Loucy (cell line): ENCODE measurements around the gene HIBCH.
"Not testable (repeated sequence)": the region's sequence is repeated elsewhere in the genome, so short reads cannot be mapped to it uniquely, and the experiment has no call there.

Source experiments
- H2AFZ ChIP-seq: fragments of 200-600 bp; sonication (generic); 2 replicates; pipeline ENCODE4 v1.6.0; 2016; ENCODE audit warnings: antibody characterized with exemption, mild to moderate bottlenecking, low read length, moderate library complexity
- H3F3A ChIP-seq: fragments of 200-600 bp; 2 replicates; pipeline ENCODE4 v1.6.0; 2016; ENCODE audit warnings: antibody characterized with exemption, low read depth, mild to moderate bottlenecking
- H3K27me3 ChIP-seq: fragments of 200-600 bp; sonication (generic); 2 replicates; pipeline ENCODE4 v1.6.1; 2014; ENCODE audit warnings: low read length, mild to moderate bottlenecking; ENCODE audit not compliant: insufficient read depth, poor library complexity, severe bottlenecking
- H3K36me3 ChIP-seq: fragments of 200-600 bp; sonication (generic); 2 replicates; pipeline ENCODE4 v1.6.1; 2016; ENCODE audit warnings: low read length; ENCODE audit not compliant: insufficient read depth
- H3K4me1 ChIP-seq: fragments of 200-600 bp; sonication (generic); 2 replicates; pipeline ENCODE4 v1.5.1; 2014; ENCODE audit warnings: low read length, mild to moderate bottlenecking; ENCODE audit not compliant: insufficient read depth, poor library complexity, severe bottlenecking
- H3K4me2 ChIP-seq: fragments of 200-600 bp; sonication (generic); 2 replicates; pipeline ENCODE4 v1.6.0; 2014; ENCODE audit warnings: antibody characterized with exemption, low read length, low read depth, mild to moderate bottlenecking; ENCODE audit not compliant: poor library complexity, severe bottlenecking
- H3K4me3 ChIP-seq: fragments of 200-600 bp; sonication (generic); 2 replicates; pipeline ENCODE4 v1.5.1; 2014; ENCODE audit warnings: low read length, mild to moderate bottlenecking, mixed read lengths; ENCODE audit not compliant: poor library complexity, severe bottlenecking
- H3K79me2 ChIP-seq: fragments of 200-600 bp; sonication (generic); 2 replicates; pipeline ENCODE4 v1.6.1; 2014; ENCODE audit warnings: low read length; ENCODE audit not compliant: insufficient read depth
- H3K9ac ChIP-seq: fragments of 200-600 bp; sonication (generic); 2 replicates; pipeline ENCODE4 v1.6.0; 2014; ENCODE audit warnings: mild to moderate bottlenecking, low read depth, low read length, moderate library complexity; ENCODE audit not compliant: poor library complexity, severe bottlenecking
- H3K9me2 ChIP-seq: fragments of 200-600 bp; sonication (generic); replicated peaks from 2 replicates; pipeline ENCODE4 v1.6.1; 2016; ENCODE audit warnings: low read depth, low read length, mixed read lengths
- H3K9me3 ChIP-seq: fragments of 200-600 bp; sonication (generic); 2 replicates; pipeline ENCODE4 v1.6.1; 2014; ENCODE audit warnings: mild to moderate bottlenecking, antibody characterized with exemption, low read length, low read depth; ENCODE audit not compliant: insufficient read depth
- H4K20me1 ChIP-seq: fragments of 200-600 bp; sonication (generic); 2 replicates; pipeline ENCODE4 v1.6.0; 2014; ENCODE audit warnings: antibody characterized with exemption, low read length, mild to moderate bottlenecking; ENCODE audit not compliant: insufficient read depth, poor library complexity, severe bottlenecking
- EZH2phosphoT487 ChIP-seq: fragments of 200-600 bp; IDR thresholded peaks from 2 replicates; pipeline ENCODE4 v1.6.1; 2018; ENCODE audit warnings: antibody characterized with exemption, mild to moderate bottlenecking, moderate library complexity, borderline replicate concordance
- TF ChIP-seq, protein P1 (sequence below): fragments of 200-600 bp; sonication (generic); conservative IDR thresholded peaks from 2 replicates; pipeline ENCODE4 v1.5.1; 2014; ENCODE audit warnings: mild to moderate bottlenecking, antibody characterized with exemption, low read length

The HIBCH gene

DNA sequence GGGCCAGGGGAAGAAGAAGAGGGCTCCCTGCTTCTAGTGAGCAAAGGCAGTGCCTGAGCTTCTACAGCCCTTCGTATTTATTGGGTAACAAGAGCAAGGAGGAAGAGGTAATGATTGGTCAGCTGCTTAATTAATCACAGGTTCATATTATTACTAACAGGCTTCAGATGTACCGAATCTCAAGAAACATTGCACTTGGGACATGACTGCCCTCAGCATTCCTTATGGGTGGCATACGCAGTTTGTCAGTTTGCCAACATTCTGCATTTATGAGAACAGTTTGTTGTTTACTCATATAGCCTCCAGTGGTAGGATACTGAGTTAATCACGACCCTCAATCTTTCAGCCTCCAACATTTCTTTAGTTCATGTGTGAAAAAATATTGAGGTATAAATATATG lies 84.5 kb downstream of the HIBCH start:
- no peaks in the 10 kb centered on the region for H3K79me2 ChIP-seq
- H3K9ac ChIP-seq, result no peak overlapping the region
- no peaks in the 10 kb centered on the region for H3K9me2 ChIP-seq
- no peak overlapping the region for H2AFZ ChIP-seq
- H3K36me3 ChIP-seq, result no peaks in the 10 kb centered on the region
- TF ChIP-seq EZH2phosphoT487, result no peak
- TF ChIP-seq, protein P1, sequence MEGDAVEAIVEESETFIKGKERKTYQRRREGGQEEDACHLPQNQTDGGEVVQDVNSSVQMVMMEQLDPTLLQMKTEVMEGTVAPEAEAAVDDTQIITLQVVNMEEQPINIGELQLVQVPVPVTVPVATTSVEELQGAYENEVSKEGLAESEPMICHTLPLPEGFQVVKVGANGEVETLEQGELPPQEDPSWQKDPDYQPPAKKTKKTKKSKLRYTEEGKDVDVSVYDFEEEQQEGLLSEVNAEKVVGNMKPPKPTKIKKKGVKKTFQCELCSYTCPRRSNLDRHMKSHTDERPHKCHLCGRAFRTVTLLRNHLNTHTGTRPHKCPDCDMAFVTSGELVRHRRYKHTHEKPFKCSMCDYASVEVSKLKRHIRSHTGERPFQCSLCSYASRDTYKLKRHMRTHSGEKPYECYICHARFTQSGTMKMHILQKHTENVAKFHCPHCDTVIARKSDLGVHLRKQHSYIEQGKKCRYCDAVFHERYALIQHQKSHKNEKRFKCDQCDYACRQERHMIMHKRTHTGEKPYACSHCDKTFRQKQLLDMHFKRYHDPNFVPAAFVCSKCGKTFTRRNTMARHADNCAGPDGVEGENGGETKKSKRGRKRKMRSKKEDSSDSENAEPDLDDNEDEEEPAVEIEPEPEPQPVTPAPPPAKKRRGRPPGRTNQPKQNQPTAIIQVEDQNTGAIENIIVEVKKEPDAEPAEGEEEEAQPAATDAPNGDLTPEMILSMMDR, result no peak
- no peaks in the 10 kb centered on the region for H3F3A ChIP-seq
- no peaks in the 10 kb centered on the region for H3K27me3 ChIP-seq
- no peaks in the 10 kb centered on the region for H3K9me3 ChIP-seq
- no peak overlapping the region for H3K4me3 ChIP-seq
- H4K20me1 ChIP-seq, result no peaks in the 10 kb centered on the region
- no peaks in the 10 kb centered on the region for H3K4me1 ChIP-seq
- H3K4me2 ChIP-seq, result no peak overlapping the region

DNA sequence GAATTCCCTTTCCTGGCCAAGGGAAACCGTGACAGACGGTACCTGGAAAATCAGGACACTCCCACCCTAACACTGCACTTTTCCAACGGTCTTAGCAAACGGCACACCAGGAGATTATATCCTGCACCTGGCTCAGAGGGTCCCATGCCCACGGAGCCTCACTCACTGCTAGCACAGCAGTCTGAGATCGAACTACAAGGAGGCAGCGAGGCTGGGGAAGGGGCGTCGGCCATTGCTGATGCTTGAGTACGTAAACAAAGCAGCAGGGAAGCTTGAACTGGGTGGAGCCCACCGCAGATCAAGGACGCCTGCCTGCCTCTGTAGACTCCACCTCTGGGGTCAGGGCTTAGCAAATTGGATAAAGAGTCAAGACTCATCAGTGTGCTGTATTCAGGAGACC lies 95.6 kb downstream of the HIBCH start:
- H3K36me3 ChIP-seq, H3K9me2 ChIP-seq, H3K9ac ChIP-seq, H3K27me3 ChIP-seq, H3F3A ChIP-seq, H3K79me2 ChIP-seq, H3K9me3 ChIP-seq, H3K4me2 ChIP-seq, H3K4me3 ChIP-seq, H3K4me1 ChIP-seq, H2AFZ ChIP-seq, H4K20me1 ChIP-seq: not testable (repeated sequence)

DNA sequence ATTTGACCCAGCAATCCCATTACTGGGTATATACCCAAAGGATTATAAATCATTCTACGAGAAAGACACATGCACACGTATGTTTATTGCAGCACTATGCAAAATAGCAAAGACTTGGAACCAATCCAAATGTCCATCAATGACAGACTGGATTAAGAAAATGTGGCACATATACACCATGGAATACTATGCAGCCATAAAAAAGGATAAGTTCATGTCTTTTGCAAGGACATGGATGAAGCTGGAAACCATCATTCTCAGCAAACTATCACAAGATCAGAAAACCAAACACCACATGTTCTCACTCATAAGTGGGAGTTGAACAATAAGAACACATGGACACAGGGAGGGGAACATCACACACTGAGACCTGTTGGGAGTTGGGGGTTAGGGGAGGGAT lies 96.9 kb downstream of the HIBCH start:
- not testable (repeated sequence) for H3K9me3 ChIP-seq, H3K36me3 ChIP-seq, H3K4me1 ChIP-seq, H2AFZ ChIP-seq, H3F3A ChIP-seq, H3K4me2 ChIP-seq, H4K20me1 ChIP-seq, H3K4me3 ChIP-seq, H3K27me3 ChIP-seq, H3K9ac ChIP-seq, H3K9me2 ChIP-seq, H3K79me2 ChIP-seq

DNA sequence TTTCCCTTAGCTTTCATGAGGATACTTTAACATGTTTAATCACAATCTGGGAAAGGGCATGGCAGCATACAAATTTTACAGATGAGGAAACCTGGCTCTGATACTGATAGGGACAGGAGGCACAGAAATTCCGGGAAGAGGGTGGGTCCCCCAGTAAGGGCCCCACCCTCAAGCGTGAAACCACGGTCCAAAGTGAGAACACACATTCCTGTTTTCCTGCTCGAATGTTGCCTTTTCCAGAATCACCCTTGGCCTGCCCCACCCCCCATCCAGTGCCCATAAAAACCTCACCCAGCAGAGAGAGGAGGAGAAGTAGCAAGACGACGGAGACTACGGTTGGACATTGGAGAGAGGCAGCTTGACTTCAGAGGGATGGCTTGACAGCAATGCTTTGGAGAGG lies 98.2 kb downstream of the HIBCH start:
- H3K4me2 ChIP-seq, result no peak overlapping the region
- H3K9me3 ChIP-seq, result no peaks in the 10 kb centered on the region
- no peaks in the 10 kb centered on the region for H3K9me2 ChIP-seq

More for the DNA sequence above, 98.2 kb downstream of the HIBCH start:
- TF ChIP-seq, protein P1, result no peak
- no peak for TF ChIP-seq EZH2phosphoT487
- peaks cover 10% of the 10 kb centered on the region; the same call in 1 of the 2 replicates for H3K36me3 ChIP-seq
- no peak overlapping the region for H2AFZ ChIP-seq
- H3K4me3 ChIP-seq, result no peak overlapping the region
- H4K20me1 ChIP-seq, result no peaks in the 10 kb centered on the region
- H3K4me1 ChIP-seq, result peaks cover 8% of the 10 kb centered on the region
- no peaks in the 10 kb centered on the region for H3K79me2 ChIP-seq
- H3F3A ChIP-seq, result no peaks in the 10 kb centered on the region
- H3K27me3 ChIP-seq, result no peaks in the 10 kb centered on the region
- H3K9ac ChIP-seq, result no peak overlapping the region
